SU-DHL-6 (cell line): Measurements from ENCODE around the gene ZNF184.

ENCODE experiments used
- CTCF ChIP-seq: fragments of 200-600 bp; sonication (generic); IDR thresholded peaks from one replicate; pipeline ENCODE4 v1.5.1; 2017; ENCODE audit warnings: antibody characterized with exemption, mild to moderate bottlenecking, low read length, moderate library complexity; ENCODE audit not compliant: insufficient read depth, poor library complexity, severe bottlenecking
- EZH2phosphoT487 ChIP-seq: fragments of 200-600 bp; sonication (generic), shearing (Covaris generic); conservative IDR thresholded peaks from 2 replicates; pipeline ENCODE4 v1.6.1; 2018; ENCODE audit warnings: mild to moderate bottlenecking, antibody characterized with exemption, low read length, moderate library complexity, mixed read lengths

GRCh38 chr6:27407153-27407814 is 65.6 kb downstream of the ZNF184 start:
- TF ChIP-seq CTCF (no peak), EZH2phosphoT487 (no peak)
